HepG2 (cell line): ENCODE results near the gene ZNF79. TPM values are rescaled to one million over a fixed set of nuclear protein-coding genes. Genes with fewer than 3 reads are reported as not detected.

Experiments used
- ATAC-seq: fragments of 200-7000 bp; cut with Tn5 transposase; 3 replicates; pipeline ENCODE4 v1.9.1; 2020; ENCODE audit warnings: mild to moderate bottlenecking, moderate library complexity
- BruUV-seq: library from RNA; stranded (reverse); fragments of 400-500 nt; replicated peaks from 2 replicates; lab custom pipeline; 2021; lab: Mats Ljungman, UMichigan
- CTCF ChIA-PET: fragments of 300-600 bp; formaldehyde crosslinking; extraction: SDS; loops from one replicate; lab custom pipeline; 2021; ENCODE audit warnings: low total read pairs, inconsistent platforms, low intra/inter-chr PET ratio; lab: Yijun Ruan, JAX
- POLR2A ChIA-PET: fragments of 350-600 bp; sonication (Branson Sonifier 250); formaldehyde crosslinking; loops from one replicate; lab custom pipeline; 2020; ENCODE audit warnings: antibody characterized with exemption, inconsistent platforms; lab: Yijun Ruan, JAX
- DNase-seq: peaks from one replicate; pipeline ENCODE4 v3.0.0-alpha.2; 2015; ENCODE audit warnings: low spot score
- FAIRE-seq: peaks from 3 replicates; lab custom pipeline; 2011; peaks lifted over from hg19 to GRCh38; lab: Jason Lieb, UNC
- H2AFZ ChIP-seq: one replicate; pipeline ENCODE4 v1.6.1; 2011; ENCODE audit warnings: low read length, inconsistent platforms
- H3K27ac ChIP-seq: fragments of 300-600 bp; 3 replicates; pipeline ENCODE4 v1.8.0; 2011; ENCODE audit warnings: mixed run types, mild to moderate bottlenecking, mixed read lengths, low read length, inconsistent platforms; ENCODE audit not compliant: insufficient read depth; ENCODE audit errors: extremely low read length
- H3K27me3 ChIP-seq, 2 experiments: fragments of 200-600 bp in 1 of 2; 2 replicates in 1 of 2; 3 replicates in 1 of 2; pipeline versions ENCODE4 v1.6.0 to v1.8.0; 2011; ENCODE audit warnings: low read length in 2 of 2, mild to moderate bottlenecking in 2 of 2, moderate library complexity in 2 of 2, inconsistent platforms in 1 of 2; ENCODE audit not compliant: insufficient read depth in 2 of 2, control insufficient read depth in 1 of 2
- H3K36me3 ChIP-seq, 2 experiments: fragments of 200-600 bp in 1 of 2; replicated peaks in 1 of 2; 2 replicates in 1 of 2; 3 replicates in 1 of 2; pipeline versions ENCODE4 v1.5.1 to v1.8.0; 2011; ENCODE audit warnings: low read length in 2 of 2, inconsistent platforms in 1 of 2; ENCODE audit not compliant: insufficient read depth in 2 of 2, control insufficient read depth in 1 of 2
- H3K4me1 ChIP-seq: 2 replicates; pipeline ENCODE4 v1.5.1; 2012; ENCODE audit warnings: low read length, inconsistent platforms; ENCODE audit not compliant: insufficient read depth
- H3K4me2 ChIP-seq: 2 replicates; pipeline ENCODE4 v1.6.0; 2011; ENCODE audit warnings: low read depth, low read length, inconsistent platforms
- H3K4me3 ChIP-seq, 3 experiments: fragments of 200-600 bp in 1 of 3; sonication (generic), shearing (Covaris generic) in 1 of 3; replicated peaks in 1 of 3; 2 replicates each; pipeline ENCODE4 v1.5.1; 2011 to 2016; ENCODE audit warnings: low read length in 3 of 3, inconsistent platforms in 2 of 3, low read depth in 2 of 3, mild to moderate bottlenecking in 2 of 3, control low read depth in 1 of 3, mixed read lengths in 1 of 3; ENCODE audit not compliant: insufficient read depth in 1 of 3
- H3K79me2 ChIP-seq: one replicate; pipeline ENCODE4 v1.6.1; 2011; ENCODE audit warnings: low read length, inconsistent platforms; ENCODE audit not compliant: insufficient read depth
- H3K9ac ChIP-seq: 2 replicates; pipeline ENCODE4 v1.6.0; 2011; ENCODE audit warnings: mild to moderate bottlenecking, low read depth, low read length, inconsistent platforms; ENCODE audit not compliant: insufficient read depth
- H3K9me3 ChIP-seq: 2 replicates; pipeline ENCODE4 v1.5.1; 2012; ENCODE audit warnings: mild to moderate bottlenecking, low read length
- H4K20me1 ChIP-seq: 2 replicates; pipeline ENCODE4 v1.6.0; 2011; ENCODE audit warnings: inconsistent platforms, mild to moderate bottlenecking, low read length, moderate library complexity; ENCODE audit not compliant: insufficient read depth
- AGO1 ChIP-seq: fragments of 200-400 bp; formaldehyde crosslinking; IDR thresholded peaks from 2 replicates; pipeline ENCODE4 v1.6.1; 2017; ENCODE audit warnings: mild to moderate bottlenecking, low read depth, low read length, moderate library complexity; ENCODE audit not compliant: poor library complexity, severe bottlenecking
- AGO2 ChIP-seq: fragments of 200-400 bp; formaldehyde crosslinking; optimal IDR thresholded peaks from 2 replicates; pipeline ENCODE3; 2017; ENCODE audit warnings: mild to moderate bottlenecking, low read depth, low read length, moderate library complexity
- CBX1 ChIP-seq: IDR thresholded peaks from one replicate; pipeline ENCODE4 v1.6.1; 2016; ENCODE audit warnings: antibody characterized with exemption, low read depth
- HCFC1 ChIP-seq: fragments of 150-350 bp; IDR thresholded peaks from 2 replicates; pipeline ENCODE4 v1.6.1; 2014; ENCODE audit warnings: low read depth, low read length
- HMG20B ChIP-seq: conservative IDR thresholded peaks from 2 replicates; pipeline ENCODE4 v1.6.1; 2016; ENCODE audit warnings: missing genetic modification reagents, missing compliant biosample characterization
- IRF9 ChIP-seq: sonication (generic); formaldehyde crosslinking; IDR thresholded peaks from 2 replicates; pipeline ENCODE4 v1.8.0; 2022; ENCODE audit warnings: missing genetic modification reagents, mild to moderate bottlenecking, borderline replicate concordance
- RAD21 ChIP-seq: fragments of 450-650 bp; formaldehyde crosslinking; IDR thresholded peaks from 2 replicates; pipeline ENCODE4 v1.5.0; 2020; ENCODE audit warnings: mild to moderate bottlenecking
- ZNF180 ChIP-seq: sonication (generic); formaldehyde crosslinking; IDR thresholded peaks from 2 replicates; pipeline ENCODE4 v1.4.0; 2020; ENCODE audit warnings: low read depth, missing genetic modification reagents, borderline replicate concordance
- ZNF496 ChIP-seq: sonication (generic); formaldehyde crosslinking; IDR thresholded peaks from 2 replicates; pipeline ENCODE4 v1.8.1; 2023; ENCODE audit warnings: mild to moderate bottlenecking, moderate library complexity, missing genetic modification reagents; ENCODE audit not compliant: insufficient replicate concordance
- ZNF510 ChIP-seq: sonication (generic); formaldehyde crosslinking; IDR thresholded peaks from 2 replicates; pipeline ENCODE4 v1.4.0; 2020; ENCODE audit warnings: low read depth, mild to moderate bottlenecking, missing genetic modification reagents
- ZNF572 ChIP-seq: sonication (generic); formaldehyde crosslinking; IDR thresholded peaks from 2 replicates; pipeline ENCODE4 v1.5.1; 2020; ENCODE audit warnings: mild to moderate bottlenecking, missing genetic modification reagents
- ZNF605 ChIP-seq: sonication (generic); formaldehyde crosslinking; IDR thresholded peaks from 2 replicates; pipeline ENCODE4 v1.8.0; 2022; ENCODE audit warnings: mild to moderate bottlenecking, missing genetic modification reagents
- ZNF616 ChIP-seq: sonication (generic); formaldehyde crosslinking; IDR thresholded peaks from 2 replicates; pipeline ENCODE4 v1.5.0; 2020; ENCODE audit warnings: low read depth, mild to moderate bottlenecking, missing genetic modification reagents
- WGBS: methylation state at CpG from one replicate; pipeline ENCODE4 v1.1.6; 2017; ENCODE audit warnings: low lambda C conversion rate; 5-methylcytosine and 5-hydroxymethylcytosine counted together
- in situ Hi-C: cut with HindIII; loops from 2 replicates; pipeline ENCODE4 v1.10.0; 2017; ENCODE audit warnings: low pct_unique_long_range_greater_than_20kb; ENCODE audit not compliant: extremely low pct_ligation_motif_present
- intact Hi-C: fragments of 100-400 bp; cut with micrococcal nuclease; formaldehyde crosslinking; loops from one replicate; pipeline ENCODE4 v1.10.0; 2022; ENCODE audit not compliant: unreplicated experiment
- polyA plus RNA-seq, 8 experiments: library from polyadenylated mRNA; depleted of rRNA in 3 of 8; stranded (reverse) in 7 of 8; unstranded in 1 of 8; fragments of >200 nt; fragmentation: Illumina TruSeq in 4 of 8; extraction: Trizol in 4 of 8; gene quantifications; 2 replicates each; pipeline versions ENCODE4 v1.2.1 to v1.2.3, GENCODE V29; 2011 to 2016; ENCODE audit warnings: low read depth in 4 of 8, missing spikeins in 1 of 8, mixed read lengths in 1 of 8; ENCODE audit not compliant: insufficient read depth in 1 of 8
- total RNA-seq, 5 experiments: library from RNA; depleted of rRNA; stranded (reverse); fragments of >200 nt; fragmentation: Illumina TruSeq; extraction: Trizol; gene quantifications; 2 replicates each; pipeline ENCODE4 v1.2.3, GENCODE V29; 2016; ENCODE audit warnings: low read depth in 1 of 5
- TF ChIP-seq, protein P1 (sequence below): IDR thresholded peaks from 2 replicates; pipeline ENCODE4 v1.6.1; 2016; ENCODE audit warnings: low read depth, control low read depth
- TF ChIP-seq, protein P2 (sequence below): sonication (generic); IDR thresholded peaks from 2 replicates; pipeline ENCODE4 v1.6.1; 2016; ENCODE audit warnings: low read depth, borderline replicate concordance
- TF ChIP-seq, protein P3 (sequence below): sonication (generic); formaldehyde crosslinking; IDR thresholded peaks from 2 replicates; pipeline ENCODE4 v1.4.0; 2020; ENCODE audit warnings: missing genetic modification reagents

The ZNF79 gene
- total and polyA plus RNA-seq, 2 of the 13 experiments (the other 11 are each of a cell fraction or from before 2014, with no cell fraction given) = 3.7 to 8.1 TPM

- TF ChIP-seq ZNF496 (no peak), ZNF616 (CRISPR knock-in tag) (no peak), IRF9 (CRISPR knock-in tag) (no peak), ZNF510 (CRISPR knock-in tag) (no peak)
- TF ChIP-seq, protein P1, sequence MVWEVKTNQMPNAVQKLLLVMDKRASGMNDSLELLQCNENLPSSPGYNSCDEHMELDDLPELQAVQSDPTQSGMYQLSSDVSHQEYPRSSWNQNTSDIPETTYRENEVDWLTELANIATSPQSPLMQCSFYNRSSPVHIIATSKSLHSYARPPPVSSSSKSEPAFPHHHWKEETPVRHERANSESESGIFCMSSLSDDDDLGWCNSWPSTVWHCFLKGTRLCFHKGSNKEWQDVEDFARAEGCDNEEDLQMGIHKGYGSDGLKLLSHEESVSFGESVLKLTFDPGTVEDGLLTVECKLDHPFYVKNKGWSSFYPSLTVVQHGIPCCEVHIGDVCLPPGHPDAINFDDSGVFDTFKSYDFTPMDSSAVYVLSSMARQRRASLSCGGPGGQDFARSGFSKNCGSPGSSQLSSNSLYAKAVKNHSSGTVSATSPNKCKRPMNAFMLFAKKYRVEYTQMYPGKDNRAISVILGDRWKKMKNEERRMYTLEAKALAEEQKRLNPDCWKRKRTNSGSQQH (CRISPR knock-in tag) = no peak
These were observed 6.8 kb upstream of the ZNF79 start (continued) for GRCh38 chr9:127417131-127418036.

DNA sequence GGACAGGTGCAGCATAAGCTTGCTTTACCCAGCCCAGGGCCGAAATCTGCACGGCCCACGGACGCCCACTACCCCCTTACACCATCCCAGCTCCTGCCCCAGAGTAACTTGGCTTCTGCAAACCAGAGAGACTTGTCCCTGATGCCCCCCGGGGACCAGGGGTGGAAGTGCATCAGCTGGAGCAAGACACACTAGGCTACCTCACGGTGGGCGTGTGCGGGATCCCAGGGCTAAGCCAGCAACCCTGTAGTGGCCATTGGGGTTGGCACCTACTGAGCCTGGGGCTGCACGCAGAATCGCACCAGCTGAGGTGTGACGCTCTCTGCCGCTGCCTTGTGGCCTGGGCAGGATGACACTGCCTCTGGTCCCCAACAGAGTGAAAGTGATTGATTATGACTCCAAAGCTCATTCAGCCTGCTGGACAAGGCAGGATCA lies 6.1 kb upstream of the ZNF79 start:
- no peak overlapping the region for H3K4me2 ChIP-seq
- H3K36me3 ChIP-seq = no peaks in the 10 kb centered on the region
- H4K20me1 ChIP-seq = no peaks in the 10 kb centered on the region
- peak; percentile 44 for DNase-seq
- no peak for FAIRE-seq
- H2AFZ ChIP-seq = no peak overlapping the region
- ChIA-PET CTCF (interaction anchor here (1.5 kb wide), 1 partner anchor 214 kb away, joined by 4 read pairs; no protein-coding TSS in a partner anchor), POLR2A (interaction anchor here (0.9 kb wide), 1 partner anchor 33 kb away, joined by 4 read pairs; the partner anchor contains the start of genes LRSAM1 and RPL12)
- H3K9me3 ChIP-seq = no peaks in the 10 kb centered on the region
- BruUV-seq = no TSS peak
- no peak overlapping the region for H3K4me3 ChIP-seq
- no peak overlapping the region for H3K9ac ChIP-seq
- peak; percentile 82 for ATAC-seq
- H3K4me1 ChIP-seq = peaks cover 29% of the 10 kb centered on the region
- H3K79me2 ChIP-seq = peaks cover 11% of the 10 kb centered on the region
- intact Hi-C loops (loop anchor here (1.0 kb wide), 1 partner anchor 57 kb away; no protein-coding TSS in a partner anchor), in situ Hi-C loops (no loop called here)
- no peaks in the 10 kb centered on the region for H3K27me3 ChIP-seq
- H3K27ac ChIP-seq = no peak overlapping the region
- 74% methylated on average over 7 of the region's 12 CpGs for WGBS
- peak; percentile 29; the same call in 1 of the 2 replicates for TF ChIP-seq RAD21 (CRISPR knock-in tag)
- TF ChIP-seq ZNF572 (CRISPR knock-in tag) = no peak
- peak; percentile 30 for TF ChIP-seq AGO1
- no peak for TF ChIP-seq HCFC1
- TF ChIP-seq, protein P2, sequence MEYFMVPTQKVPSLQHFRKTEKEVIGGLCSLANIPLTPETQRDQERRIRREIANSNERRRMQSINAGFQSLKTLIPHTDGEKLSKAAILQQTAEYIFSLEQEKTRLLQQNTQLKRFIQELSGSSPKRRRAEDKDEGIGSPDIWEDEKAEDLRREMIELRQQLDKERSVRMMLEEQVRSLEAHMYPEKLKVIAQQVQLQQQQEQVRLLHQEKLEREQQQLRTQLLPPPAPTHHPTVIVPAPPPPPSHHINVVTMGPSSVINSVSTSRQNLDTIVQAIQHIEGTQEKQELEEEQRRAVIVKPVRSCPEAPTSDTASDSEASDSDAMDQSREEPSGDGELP = peak; percentile 17; the same call in 1 of the 2 replicates
- TF ChIP-seq, protein P3, sequence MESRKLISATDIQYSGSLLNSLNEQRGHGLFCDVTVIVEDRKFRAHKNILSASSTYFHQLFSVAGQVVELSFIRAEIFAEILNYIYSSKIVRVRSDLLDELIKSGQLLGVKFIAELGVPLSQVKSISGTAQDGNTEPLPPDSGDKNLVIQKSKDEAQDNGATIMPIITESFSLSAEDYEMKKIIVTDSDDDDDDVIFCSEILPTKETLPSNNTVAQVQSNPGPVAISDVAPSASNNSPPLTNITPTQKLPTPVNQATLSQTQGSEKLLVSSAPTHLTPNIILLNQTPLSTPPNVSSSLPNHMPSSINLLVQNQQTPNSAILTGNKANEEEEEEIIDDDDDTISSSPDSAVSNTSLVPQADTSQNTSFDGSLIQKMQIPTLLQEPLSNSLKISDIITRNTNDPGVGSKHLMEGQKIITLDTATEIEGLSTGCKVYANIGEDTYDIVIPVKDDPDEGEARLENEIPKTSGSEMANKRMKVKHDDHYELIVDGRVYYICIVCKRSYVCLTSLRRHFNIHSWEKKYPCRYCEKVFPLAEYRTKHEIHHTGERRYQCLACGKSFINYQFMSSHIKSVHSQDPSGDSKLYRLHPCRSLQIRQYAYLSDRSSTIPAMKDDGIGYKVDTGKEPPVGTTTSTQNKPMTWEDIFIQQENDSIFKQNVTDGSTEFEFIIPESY (CRISPR knock-in tag) = peak; percentile 98
- no peak for TF ChIP-seq HMG20B (CRISPR knock-in tag)
- TF ChIP-seq CBX1 = no peak
- no peak for TF ChIP-seq ZNF180 (CRISPR knock-in tag)
- peak; percentile 77 for TF ChIP-seq AGO2
- TF ChIP-seq ZNF605 (CRISPR knock-in tag) = no peak
